Mucosa of descending colon (tissue), 3 donors: Measurements from ENCODE around the gene B4GALNT4. TPM values are rescaled to one million over a fixed set of nuclear protein-coding genes. Genes with fewer than 3 reads are reported as not detected.

Source experiments
- ATAC-seq: fragments of 200-7000 bp; cut with Tn5 transposase; one replicate; pipeline ENCODE4 v1.9.1; 2020; ENCODE audit warnings: mild to moderate bottlenecking, moderate library complexity
- DNase-seq, 3 donors: peaks; one replicate each; pipeline ENCODE4 v3.0.0-alpha.2; 2020
- H3K36me3 ChIP-seq: fragments of 200-600 bp; one replicate; pipeline ENCODE4 v1.8.0; 2021; ENCODE audit warnings: low read depth, mild to moderate bottlenecking
- H3K4me1 ChIP-seq: fragments of 200-600 bp; one replicate; pipeline ENCODE4 v1.8.0; 2021; ENCODE audit warnings: low read depth, mild to moderate bottlenecking
- H3K4me3 ChIP-seq: fragments of 200-600 bp; one replicate; pipeline ENCODE4 v1.8.0; 2021; ENCODE audit warnings: mild to moderate bottlenecking
- H3K9me3 ChIP-seq: fragments of 200-600 bp; one replicate; pipeline ENCODE4 v1.8.0; 2021; ENCODE audit warnings: mild to moderate bottlenecking
- CTCF ChIP-seq: fragments of 200-600 bp; IDR thresholded peaks from one replicate; pipeline ENCODE4 v1.8.0; 2022; ENCODE audit warnings: antibody characterized with exemption, mild to moderate bottlenecking
- intact Hi-C, 2 donors: fragments of 100-400 bp; cut with DNase I in 1 of 2; cut with micrococcal nuclease in 1 of 2; formaldehyde crosslinking; loops; one replicate each; pipeline versions ENCODE4 v1.11.0 to v1.11.1; 2022; cut with DNase I, micrococcal nuclease
- total RNA-seq, 3 donors: library from RNA; stranded (reverse); fragmentation: NEBNext Ultra II Directional in 2 of 3; extraction: Animal tissue kit (Norgen Biotek cat#: 25700) in 2 of 3; gene quantifications; one replicate each; pipeline versions ENCODE4 v1.2.1 to v1.2.4, GENCODE V29; 2021 to 2023
- donor health status: DM: no; HTN: no; CAD: no; lungs with moderate emphysema.
- donor health status: DM: no; HTN: no; CAD: no.
- donor health status: DM: no; HTN: yes; CAD: no.

Gene B4GALNT4
- total RNA-seq, 3 donors from 2014 or later: 2.1 to 11.8 (median 2.2) TPM

DNA sequence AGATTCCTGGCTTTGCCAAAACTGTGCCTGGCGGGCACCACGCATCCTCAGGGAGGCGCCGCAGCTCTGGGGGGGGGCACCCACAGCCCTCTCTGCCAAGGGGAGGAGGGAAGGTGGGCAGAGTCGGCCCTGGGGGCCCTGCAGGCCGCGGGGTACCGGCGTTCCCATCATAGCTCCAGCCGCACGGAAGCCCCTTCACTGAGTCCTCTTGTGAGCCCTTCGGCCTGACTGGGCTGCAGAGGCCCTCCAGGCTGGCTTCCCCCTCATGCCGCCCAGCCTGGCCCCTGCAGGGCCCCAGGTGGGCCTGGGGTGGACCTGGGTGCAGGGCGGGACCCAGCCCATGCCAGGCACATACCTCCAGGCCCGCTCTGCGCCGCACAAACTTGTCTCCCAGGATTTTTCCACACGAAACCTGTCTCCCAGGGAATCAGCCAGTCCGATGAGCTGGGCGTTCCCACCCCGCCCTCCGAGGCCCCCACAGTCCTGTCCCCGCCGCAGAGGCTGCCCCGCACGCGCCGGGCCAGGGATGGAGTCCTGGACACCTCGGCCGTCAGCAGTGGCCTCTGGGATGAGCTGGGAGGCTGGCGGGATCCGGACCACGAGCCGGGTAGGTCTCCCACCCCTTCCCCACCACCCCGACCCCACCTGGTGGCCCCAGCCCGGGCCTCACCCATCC lies 22.9 kb downstream of the B4GALNT4 start:
- H3K9me3 ChIP-seq: no peaks in the 10 kb centered on the region
- ATAC-seq (no peak), DNase-seq (peak in 1 of 3 donors; percentile 53)
- no peak overlapping the region for H3K4me3 ChIP-seq
- peaks cover 2% of the 10 kb centered on the region for H3K36me3 ChIP-seq
- peaks cover 9% of the 10 kb centered on the region for H3K4me1 ChIP-seq
- intact Hi-C loops: no loop called here
- no peak for TF ChIP-seq CTCF

DNA sequence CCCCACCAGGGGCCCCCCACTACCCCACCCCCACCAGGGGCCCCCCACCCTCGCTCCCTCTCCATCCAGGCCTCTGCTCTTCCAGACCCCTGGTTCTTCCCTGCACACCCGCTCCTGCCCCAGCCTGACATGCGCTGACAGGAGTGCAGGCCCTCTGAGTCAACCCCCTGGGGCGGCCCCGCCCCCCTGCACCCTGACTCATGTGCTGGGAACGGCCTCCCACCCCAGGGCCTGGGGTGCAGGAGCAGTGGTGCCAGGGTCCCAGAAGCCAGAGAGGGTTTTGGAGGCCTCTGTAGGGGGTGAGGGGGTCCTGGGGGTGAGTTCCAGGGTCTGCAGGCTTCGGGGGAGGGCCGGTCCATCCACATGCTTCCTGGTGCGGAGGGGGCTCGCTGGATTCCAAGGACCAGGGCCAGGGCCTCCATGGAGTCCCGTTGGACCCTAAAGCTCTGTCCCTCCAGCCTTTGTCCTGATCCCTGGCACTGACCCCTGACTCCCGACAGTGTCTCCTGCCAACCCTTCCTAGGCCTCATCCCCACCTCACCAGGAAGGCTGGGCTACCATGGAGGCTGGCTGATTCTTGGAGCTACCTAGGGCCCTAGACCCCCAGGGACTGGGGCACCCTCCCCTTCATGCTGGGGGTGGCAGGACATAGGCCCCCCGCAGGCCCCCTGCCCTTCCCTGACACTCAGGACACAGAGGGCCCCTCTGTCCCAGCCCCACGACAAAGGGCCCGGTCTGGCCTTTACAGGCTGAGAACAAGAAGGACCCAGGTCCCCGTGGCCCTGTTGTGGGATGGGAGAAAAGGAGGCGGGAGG lies 24.1 kb downstream of the B4GALNT4 start:
- Histone ChIP-seq H3K36me3 (peaks cover 4% of the 10 kb centered on the region), H3K4me1 (peaks cover 9% of the 10 kb centered on the region), H3K4me3 (no peak overlapping the region), H3K9me3 (no peaks in the 10 kb centered on the region)
- ATAC-seq (peak; percentile 43), DNase-seq (peak in 2 of 3 donors; percentile 65 to 75)
- intact Hi-C loops: no loop called here
- TF ChIP-seq CTCF: no peak

DNA sequence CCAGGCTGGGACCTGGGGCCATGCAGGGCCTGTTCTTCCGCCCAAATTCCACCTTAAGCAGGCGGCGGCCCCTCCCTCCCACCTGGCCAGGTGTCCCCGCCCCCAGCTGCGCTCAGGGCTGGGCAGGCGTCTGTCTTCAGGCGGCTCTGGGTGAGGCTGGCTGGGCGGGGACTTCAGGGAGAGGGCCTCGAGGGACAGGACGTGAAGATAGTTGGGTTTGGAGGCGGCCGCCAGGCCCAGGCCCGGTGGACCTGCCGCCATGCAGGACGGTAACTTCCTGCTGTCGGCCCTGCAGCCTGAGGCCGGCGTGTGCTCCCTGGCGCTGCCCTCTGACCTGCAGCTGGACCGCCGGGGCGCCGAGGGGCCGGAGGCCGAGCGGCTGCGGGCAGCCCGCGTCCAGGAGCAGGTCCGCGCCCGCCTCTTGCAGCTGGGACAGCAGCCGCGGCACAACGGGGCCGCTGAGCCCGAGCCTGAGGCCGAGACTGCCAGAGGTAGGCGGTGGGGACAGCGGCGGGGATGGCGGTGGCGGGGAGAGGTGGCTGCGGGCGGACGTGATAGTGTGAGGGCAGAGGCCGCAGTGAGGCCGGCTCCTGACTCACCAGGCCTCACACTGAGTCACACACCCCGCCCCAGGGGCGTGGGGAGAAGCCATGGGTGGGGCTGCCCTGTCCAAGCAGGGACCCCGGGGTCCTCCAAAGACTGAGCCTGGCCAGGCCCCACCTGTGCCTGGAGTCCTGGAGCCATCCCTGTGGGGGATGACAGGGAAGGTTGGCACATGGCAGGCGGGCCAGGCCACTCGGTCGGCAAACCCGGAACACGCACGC lies 24.9 kb downstream of the B4GALNT4 start, which contains the start of gene PKP3:
TSS of gene PKP3 (plus strand) at position 176 of the 824 bp plus-strand sequence. CDS start at position 260, 84 bp downstream.
- intact Hi-C loops: no loop called here
- DNase-seq (peak; percentile 91 to 95 (median 95)), ATAC-seq (peak; percentile 90)
- TF ChIP-seq CTCF: no peak
- H3K36me3 ChIP-seq: peaks cover 4% of the 10 kb centered on the region
- H3K4me3 ChIP-seq: peak within 1 kb of the TSS; percentile 50
- H3K9me3 ChIP-seq: no peaks in the 10 kb centered on the region
- H3K4me1 ChIP-seq: peaks cover 9% of the 10 kb centered on the region

DNA sequence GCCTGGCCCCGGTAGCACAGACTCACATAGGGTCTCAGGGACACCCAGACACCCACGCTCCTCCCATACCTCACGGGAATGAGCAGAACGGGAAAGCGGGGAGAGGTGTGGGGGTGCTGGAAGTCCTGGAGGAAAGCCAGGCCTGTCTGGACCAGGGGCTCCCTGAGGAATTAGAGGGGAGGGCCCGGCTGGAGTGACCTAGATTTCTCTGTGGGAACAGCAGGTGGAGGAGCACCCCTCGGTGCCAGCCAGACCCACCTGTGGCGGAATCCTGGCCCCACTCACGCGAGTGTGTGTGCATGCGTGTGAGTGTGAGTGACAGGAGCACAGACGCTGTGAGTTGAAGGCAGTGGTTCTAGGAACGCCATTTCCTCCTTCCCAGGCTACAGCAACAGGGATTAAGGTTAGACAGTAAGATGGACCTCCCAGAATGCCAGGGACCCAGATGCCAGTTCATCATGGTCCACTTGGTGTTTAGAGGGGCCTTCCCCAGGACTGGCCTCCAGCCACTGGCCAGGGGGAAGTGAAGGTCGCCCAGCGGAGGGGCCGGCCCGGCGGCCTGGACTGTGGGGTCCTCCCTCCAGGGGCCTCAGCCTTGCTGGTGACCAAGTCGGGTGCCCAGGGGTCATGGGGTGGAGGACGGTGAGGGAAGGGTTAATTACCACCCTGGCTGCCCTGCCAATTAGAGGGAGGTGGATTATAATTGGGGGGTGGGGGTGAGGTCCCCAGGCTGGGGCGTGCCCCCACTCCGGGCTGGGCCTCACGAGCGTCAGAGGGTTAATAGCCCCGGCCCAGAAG lies 25.8 kb downstream of the B4GALNT4 start:
- H3K4me3 ChIP-seq: peak overlapping the region; percentile 50
- peaks cover 4% of the 10 kb centered on the region for H3K36me3 ChIP-seq
- no peak for TF ChIP-seq CTCF
- DNase-seq (peak in 2 of 3 donors; percentile 48 to 50), ATAC-seq (peak; percentile 11)
- H3K9me3 ChIP-seq: no peaks in the 10 kb centered on the region
- H3K4me1 ChIP-seq: peaks cover 9% of the 10 kb centered on the region
- intact Hi-C loops: no loop called here

DNA sequence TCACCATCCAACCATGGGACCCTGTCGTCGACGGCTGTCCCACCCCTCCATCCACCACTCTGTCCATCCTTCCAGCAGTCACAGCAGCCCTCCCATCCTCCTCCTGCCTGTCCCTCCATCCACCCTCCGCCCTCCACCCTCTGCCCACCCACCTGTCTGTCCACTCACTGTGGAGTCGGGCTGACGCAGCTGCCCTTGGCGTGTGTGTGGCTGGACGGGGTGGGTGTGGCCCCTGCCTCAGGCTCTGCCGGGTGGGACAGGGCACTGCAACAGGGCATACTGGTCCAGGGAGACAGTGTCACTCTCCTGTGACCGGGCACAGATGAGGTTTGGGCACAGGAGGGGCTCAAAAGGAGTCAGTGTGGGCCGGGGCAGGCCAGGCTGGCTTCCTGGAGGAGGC lies 26.6 kb downstream of the B4GALNT4 start:
- DNase-seq (peak in 2 of 3 donors; percentile 43 to 63), ATAC-seq (no peak)
- no peak for TF ChIP-seq CTCF
- H3K9me3 ChIP-seq: no peaks in the 10 kb centered on the region
- no peak overlapping the region for H3K4me3 ChIP-seq
- peaks cover 9% of the 10 kb centered on the region for H3K4me1 ChIP-seq
- H3K36me3 ChIP-seq: peaks cover 4% of the 10 kb centered on the region
- intact Hi-C loops: no loop called here
